Endothelial cell of umbilical vein (primary cell): ENCODE data around the gene MAMDC4. TPM values are rescaled to one million over a fixed set of nuclear protein-coding genes. Genes with fewer than 3 reads are reported as not detected.

Experiments
- BruUV-seq: library from RNA; stranded (reverse); fragments of 400-500 nt; replicated peaks from 2 replicates; lab custom pipeline; 2021; lab: Mats Ljungman, UMichigan
- CTCF ChIA-PET: fragments of 300-600, 350-600 bp; sonication (Branson Sonifier 250); formaldehyde crosslinking; loops from one replicate; lab custom pipeline; 2021; ENCODE audit warnings: antibody characterized with exemption, inconsistent platforms; lab: Charles Lee
- POLR2A ChIA-PET: fragments of 300-600, 350-600 bp; sonication (Branson Sonifier 250); formaldehyde crosslinking; loops from one replicate; lab custom pipeline; 2021; ENCODE audit warnings: antibody characterized with exemption, inconsistent platforms; lab: Charles Lee
- DNase-seq: peaks from one replicate; pipeline ENCODE4 v3.0.0-alpha.2; 2011; ENCODE audit warnings: low read depth, low spot score
- FAIRE-seq: peaks from 2 replicates; lab custom pipeline; 2011; peaks lifted over from hg19 to GRCh38; lab: Jason Lieb, UNC
- H2AFZ ChIP-seq: 2 replicates; pipeline ENCODE4 v1.6.0; 2012; ENCODE audit warnings: low read depth, low read length, control low read depth, inconsistent platforms
- H3K27ac ChIP-seq: 2 replicates; pipeline ENCODE4 v1.5.1; 2011; ENCODE audit warnings: low read depth, mild to moderate bottlenecking, control low read depth, low read length, moderate library complexity; ENCODE audit not compliant: insufficient read depth
- H3K27me3 ChIP-seq, 2 experiments: 2 replicates each; pipeline versions ENCODE4 v1.6.0 to v1.6.1; 2011; ENCODE audit warnings: low read length in 2 of 2, mixed read lengths in 1 of 2; ENCODE audit not compliant: control insufficient read depth in 2 of 2, insufficient read depth in 2 of 2
- H3K36me3 ChIP-seq, 2 experiments: 2 replicates in 1 of 2; 3 replicates in 1 of 2; pipeline ENCODE4 v1.5.1; 2011; ENCODE audit warnings: low read length in 2 of 2, mild to moderate bottlenecking in 1 of 2, moderate library complexity in 1 of 2; ENCODE audit not compliant: control insufficient read depth in 2 of 2, insufficient read depth in 2 of 2; ENCODE audit errors: extremely low read depth in 1 of 2
- H3K4me1 ChIP-seq: 3 replicates; pipeline ENCODE4 v1.5.1; 2011; ENCODE audit warnings: mild to moderate bottlenecking, low read length; ENCODE audit not compliant: control insufficient read depth, insufficient read depth; ENCODE audit errors: extremely low read depth
- H3K4me2 ChIP-seq: 2 replicates; pipeline ENCODE4 v1.6.1; 2011; ENCODE audit warnings: low read length, control low read depth, mixed read lengths; ENCODE audit not compliant: insufficient read depth
- H3K4me3 ChIP-seq, 3 experiments: fragments of 200-600 bp in 1 of 3; sonication (generic), shearing (Covaris generic) in 1 of 3; replicated peaks in 1 of 3; 2 replicates each; pipeline ENCODE4 v1.5.1; 2011 to 2016; ENCODE audit warnings: control low read depth in 3 of 3, low read length in 3 of 3, mild to moderate bottlenecking in 2 of 3, inconsistent platforms in 1 of 3, low read depth in 1 of 3, moderate library complexity in 1 of 3; ENCODE audit not compliant: insufficient read depth in 1 of 3
- H3K79me2 ChIP-seq: 2 replicates; pipeline ENCODE4 v1.6.0; 2012; ENCODE audit warnings: low read length, inconsistent platforms; ENCODE audit not compliant: control insufficient read depth, insufficient read depth
- H3K9ac ChIP-seq: replicated peaks from 2 replicates; pipeline ENCODE3; 2011; ENCODE audit warnings: low read length, control low read depth; ENCODE audit not compliant: insufficient read depth; ENCODE audit errors: extremely low read depth
- H3K9me1 ChIP-seq: replicated peaks from 3 replicates; pipeline ENCODE4 v1.6.0; 2011; ENCODE audit warnings: mild to moderate bottlenecking, low read length; ENCODE audit not compliant: control insufficient read depth, insufficient read depth; ENCODE audit errors: extremely low read depth
- H3K9me3 ChIP-seq: replicated peaks from 2 replicates; pipeline ENCODE4 v1.5.1; 2012; ENCODE audit warnings: low read length, inconsistent platforms; ENCODE audit not compliant: control insufficient read depth, insufficient read depth
- H4K20me1 ChIP-seq: replicated peaks from 2 replicates; pipeline ENCODE3; 2011; ENCODE audit warnings: mild to moderate bottlenecking, low read length; ENCODE audit not compliant: control insufficient read depth, insufficient read depth; ENCODE audit errors: extremely low read depth
- FOS ChIP-seq: IDR thresholded peaks from 2 replicates; pipeline ENCODE4 v1.6.1; 2011; ENCODE audit warnings: mild to moderate bottlenecking, low read length, moderate library complexity, borderline replicate concordance; ENCODE audit not compliant: insufficient read depth
- GATA2 ChIP-seq: IDR thresholded peaks from 2 replicates; pipeline ENCODE4 v1.7.0; 2011; ENCODE audit warnings: low read depth, mild to moderate bottlenecking, moderate library complexity, mixed read lengths, low read length; ENCODE audit not compliant: insufficient read length, insufficient read depth
- POLR2A ChIP-seq: IDR thresholded peaks from 2 replicates; pipeline ENCODE4 v1.6.1; 2012; ENCODE audit warnings: low read depth, mild to moderate bottlenecking, control low read depth, low read length
- dilution Hi-C: fragments of 300-500 bp; cut with MboI; formaldehyde crosslinking; loops from one replicate; pipeline ENCODE4 v1.15.0; 2019; ENCODE audit warnings: low sequenced_read_pairs; ENCODE audit not compliant: extremely low pct_ligation_motif_present
- intact Hi-C: fragments of 100-400 bp; cut with micrococcal nuclease; formaldehyde crosslinking; loops from one replicate; pipeline ENCODE4 v1.10.0; 2022
- polyA plus RNA-seq, 4 experiments: library from polyadenylated mRNA; depleted of rRNA in 3 of 4; stranded (reverse) in 3 of 4; unstranded in 1 of 4; fragments of >200 nt; gene quantifications; 2 replicates each; pipeline versions ENCODE4 v1.2.1 to v1.2.3, GENCODE V29; 2011 to 2012; ENCODE audit warnings: missing spikeins in 1 of 4
- total RNA-seq: library from RNA; stranded (reverse); gene quantifications from 2 replicates; pipeline ENCODE4 v1.2.3, GENCODE V29; 2021
- TF ChIP-seq, protein P1 (sequence below), 2 donors: IDR thresholded peaks; 1 replicate in 1 of 2; 2 replicates in 1 of 2; pipeline ENCODE4 v1.5.1; 2011; ENCODE audit warnings: low read length in 2 of 2, mild to moderate bottlenecking in 2 of 2, moderate library complexity in 2 of 2, control low read depth in 1 of 2, inconsistent platforms in 1 of 2, low read depth in 1 of 2; ENCODE audit not compliant: insufficient read depth in 1 of 2; ENCODE audit errors: extremely low read depth in 1 of 2

The MAMDC4 gene
- total and polyA plus RNA-seq, 2 donors (not counting 3 experiments of a cell fraction or from before 2014, with no cell fraction given): 3.6 to 7.2 TPM

DNA sequence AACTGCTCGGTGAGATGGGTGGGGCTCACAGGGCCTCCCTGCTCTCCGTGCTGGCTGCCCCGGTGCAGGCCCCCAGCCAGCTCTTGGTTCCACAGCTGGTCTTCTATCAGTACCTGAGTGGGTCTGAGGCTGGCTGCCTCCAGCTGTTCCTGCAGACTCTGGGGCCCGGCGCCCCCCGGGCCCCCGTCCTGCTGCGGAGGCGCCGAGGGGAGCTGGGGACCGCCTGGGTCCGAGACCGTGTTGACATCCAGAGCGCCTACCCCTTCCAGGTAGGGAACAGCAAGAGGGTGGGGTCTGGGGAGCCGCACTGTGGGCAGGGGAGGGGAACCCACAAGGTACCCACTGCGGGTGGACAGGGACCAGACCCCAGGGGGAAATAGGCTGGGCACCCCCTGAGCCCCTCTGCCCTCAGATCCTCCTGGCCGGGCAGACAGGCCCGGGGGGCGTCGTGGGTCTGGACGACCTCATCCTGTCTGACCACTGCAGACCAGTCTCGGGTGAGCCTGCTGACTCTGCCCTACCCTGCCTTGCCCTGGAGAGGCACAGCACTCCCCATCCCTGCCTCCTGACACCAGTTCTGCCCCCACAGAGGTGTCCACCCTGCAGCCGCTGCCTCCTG is 2.8 kb downstream of the MAMDC4 start:
- H3K79me2 ChIP-seq: no peaks in the 10 kb centered on the region
- no peak overlapping the region for H3K27ac ChIP-seq
- no peaks in the 10 kb centered on the region for H3K27me3 ChIP-seq
- no peak overlapping the region for H2AFZ ChIP-seq
- DNase-seq (no peak), FAIRE-seq (no peak)
- intact Hi-C loops: no loop called here
- peaks cover 3% of the 10 kb centered on the region for H3K4me1 ChIP-seq
- ChIA-PET CTCF (interaction anchor here (1.1 kb wide), 1 partner anchor 13 kb away, joined by 3 read pairs; the partner anchor contains the start of gene AJM1), POLR2A (no interaction called here)
- H3K4me2 ChIP-seq: no peak overlapping the region
- no peak overlapping the region for H3K9ac ChIP-seq
- BruUV-seq: no TSS peak
- H4K20me1 ChIP-seq: no peaks in the 10 kb centered on the region
- H3K9me1 ChIP-seq: no peaks in the 10 kb centered on the region
- H3K36me3 ChIP-seq: no peaks in the 10 kb centered on the region
- H3K9me3 ChIP-seq: no peaks in the 10 kb centered on the region
- H3K4me3 ChIP-seq: no peak overlapping the region
- TF ChIP-seq, protein P1, sequence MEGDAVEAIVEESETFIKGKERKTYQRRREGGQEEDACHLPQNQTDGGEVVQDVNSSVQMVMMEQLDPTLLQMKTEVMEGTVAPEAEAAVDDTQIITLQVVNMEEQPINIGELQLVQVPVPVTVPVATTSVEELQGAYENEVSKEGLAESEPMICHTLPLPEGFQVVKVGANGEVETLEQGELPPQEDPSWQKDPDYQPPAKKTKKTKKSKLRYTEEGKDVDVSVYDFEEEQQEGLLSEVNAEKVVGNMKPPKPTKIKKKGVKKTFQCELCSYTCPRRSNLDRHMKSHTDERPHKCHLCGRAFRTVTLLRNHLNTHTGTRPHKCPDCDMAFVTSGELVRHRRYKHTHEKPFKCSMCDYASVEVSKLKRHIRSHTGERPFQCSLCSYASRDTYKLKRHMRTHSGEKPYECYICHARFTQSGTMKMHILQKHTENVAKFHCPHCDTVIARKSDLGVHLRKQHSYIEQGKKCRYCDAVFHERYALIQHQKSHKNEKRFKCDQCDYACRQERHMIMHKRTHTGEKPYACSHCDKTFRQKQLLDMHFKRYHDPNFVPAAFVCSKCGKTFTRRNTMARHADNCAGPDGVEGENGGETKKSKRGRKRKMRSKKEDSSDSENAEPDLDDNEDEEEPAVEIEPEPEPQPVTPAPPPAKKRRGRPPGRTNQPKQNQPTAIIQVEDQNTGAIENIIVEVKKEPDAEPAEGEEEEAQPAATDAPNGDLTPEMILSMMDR (IDR thresholded peaks at IDR 0.05; ENCODE audit: extremely low read depth in 1 of 2, insufficient read depth in 1 of 2, low read depth in 1 of 2, low read length in 2 of 2): no peak
- TF ChIP-seq FOS (no peak), GATA2 (no peak), POLR2A (no peak)
- dilution Hi-C loops: no loop called here
